Neural progenitor cell (in vitro differentiated cells): Measurements from ENCODE around the gene USP19. TPM values are rescaled to one million over a fixed set of nuclear protein-coding genes. Genes with fewer than 3 reads are reported as not detected.
A peak's percentile ranks its signal among the peaks of the same experiment; 100 is the strongest.

Source experiments
- DNase-seq: peaks from one replicate; pipeline ENCODE4 v3.0.0-alpha.2; 2016; ENCODE audit warnings: low spot score
- H2AFZ ChIP-seq: fragments of 200-600 bp; sonication (generic); replicated peaks from 2 replicates; pipeline ENCODE4 v1.6.1; 2016; ENCODE audit warnings: antibody characterized with exemption
- H3F3A ChIP-seq: fragments of 200-600 bp; sonication (generic); 2 replicates; pipeline ENCODE4 v1.6.1; 2016; ENCODE audit warnings: antibody characterized with exemption, low read depth
- H3K27ac ChIP-seq: fragments of 200-600 bp; sonication (generic); 2 replicates; pipeline ENCODE4 v1.5.1; 2016; ENCODE audit warnings: mild to moderate bottlenecking
- H3K27me3 ChIP-seq: fragments of 200-600 bp; sonication (generic); 2 replicates; pipeline ENCODE4 v1.6.1; 2016; ENCODE audit warnings: mild to moderate bottlenecking, moderate library complexity
- H3K36me3 ChIP-seq: fragments of 200-600 bp; sonication (generic); 2 replicates; pipeline ENCODE4 v1.5.1; 2016
- H3K4me1 ChIP-seq: fragments of 200-600 bp; sonication (generic); 2 replicates; pipeline ENCODE4 v1.6.1; 2016; ENCODE audit warnings: mixed run types
- H3K4me2 ChIP-seq: fragments of 200-600 bp; sonication (generic); 2 replicates; pipeline ENCODE4 v1.6.1; 2016
- H3K4me3 ChIP-seq: fragments of 200-600 bp; sonication (generic); 2 replicates; pipeline ENCODE4 v1.5.1; 2016
- H3K79me2 ChIP-seq: fragments of 200-600 bp; sonication (generic); 2 replicates; pipeline ENCODE4 v1.6.1; 2016; ENCODE audit warnings: low read depth
- H3K9ac ChIP-seq: fragments of 200-600 bp; sonication (generic); 2 replicates; pipeline ENCODE4 v1.6.1; 2016
- H3K9me3 ChIP-seq: fragments of 200-600 bp; sonication (generic); 2 replicates; pipeline ENCODE4 v1.5.1; 2016; ENCODE audit warnings: low read depth
- H4K20me1 ChIP-seq: fragments of 200-600 bp; sonication (generic); 2 replicates; pipeline ENCODE4 v1.6.1; 2016; ENCODE audit warnings: low read depth
- H3K27ac Mint-ChIP-seq: 3 replicates; pipeline ENCODE4 v1.8.0; 2021; ENCODE audit warnings: mixed read lengths
- H3K27me3 Mint-ChIP-seq: 2 replicates; pipeline ENCODE4 v1.8.0; 2022; ENCODE audit warnings: low read depth, mild to moderate bottlenecking, inconsistent platforms, moderate library complexity, mixed read lengths; ENCODE audit not compliant: insufficient read depth
- H3K36me3 Mint-ChIP-seq: 3 replicates; pipeline ENCODE4 v1.8.0; 2021; ENCODE audit warnings: mixed read lengths
- H3K4me1 Mint-ChIP-seq: 3 replicates; pipeline ENCODE4 v1.8.0; 2021; ENCODE audit warnings: mixed read lengths
- H3K4me3 Mint-ChIP-seq: 3 replicates; pipeline ENCODE4 v1.8.0; 2021; ENCODE audit warnings: mild to moderate bottlenecking, moderate library complexity, mixed read lengths
- H3K9me3 Mint-ChIP-seq: 3 replicates; pipeline ENCODE4 v1.8.0; 2020; ENCODE audit warnings: mixed read lengths
- CTCF ChIP-seq: fragments of 200-600 bp; sonication (generic); IDR thresholded peaks from 2 replicates; pipeline ENCODE4 v1.5.1; 2017; ENCODE audit warnings: antibody characterized with exemption, mild to moderate bottlenecking
- EZH2 ChIP-seq: fragments of 200-600 bp; sonication (generic); IDR thresholded peaks from 2 replicates; pipeline ENCODE4 v1.6.1; 2017; ENCODE audit warnings: antibody characterized with exemption, mild to moderate bottlenecking, moderate library complexity
- EZH2phosphoT487 ChIP-seq: fragments of 200-600 bp; sonication (generic); IDR thresholded peaks from 2 replicates; pipeline ENCODE4 v1.6.1; 2017; ENCODE audit warnings: antibody characterized with exemption
- total RNA-seq: library from RNA; depleted of rRNA; stranded (reverse); fragments of >200 nt; gene quantifications from 2 replicates; pipeline ENCODE4 v1.2.3, GENCODE V29; 2015; ENCODE audit warnings: low replicate concordance

The USP19 gene
- 36.0 and 60.6 TPM in 2 replicates for total RNA-seq

- Histone ChIP-seq H3K27me3 (no peaks in the 10 kb centered on the region), H3K4me1 (no peaks in the 10 kb centered on the region), H3K4me2 (peak within 1 kb of the TSS; percentile 94), H2AFZ (peak within 1 kb of the TSS; percentile 74), H3K27ac (peak within 1 kb of the TSS; percentile 88), H3K9me3 (no peaks in the 10 kb centered on the region), H3K9ac (peak within 1 kb of the TSS; percentile 86), H3K4me3 (peak within 1 kb of the TSS; percentile 90), H3K36me3 (no peaks in the 10 kb centered on the region), H4K20me1 (no peaks in the 10 kb centered on the region), H3F3A (peaks cover 23% of the 10 kb centered on the region), H3K79me2 (peaks cover 18% of the 10 kb centered on the region)
- no peaks in the 10 kb centered on the region for H3K9me3 Mint-ChIP-seq
- H3K4me3 Mint-ChIP-seq = peak within 1 kb of the TSS; percentile 92
- peak; percentile 96 for DNase-seq
- peaks cover 6% of the 10 kb centered on the region for H3K36me3 Mint-ChIP-seq
- H3K27me3 Mint-ChIP-seq = peaks cover 2% of the 10 kb centered on the region
- peak within 1 kb of the TSS; percentile 82 for H3K27ac Mint-ChIP-seq
- no peak for TF ChIP-seq EZH2
- no peak for TF ChIP-seq CTCF
- no peak for TF ChIP-seq EZH2phosphoT487
- H3K4me1 Mint-ChIP-seq = peaks cover 4% of the 10 kb centered on the region
Observed at GRCh38 chr3:49120438-49121131, at the start of gene USP19. Gene USP19, minus strand, starts transcription at chr3:49120823. Its CDS starts 1,678 bp downstream, at chr3:49119145.

GRCh38 chr3:49166752-49167556 is 46.3 kb upstream of the USP19 start:
- H3K36me3 ChIP-seq = no peaks in the 10 kb centered on the region
- H3K4me2 ChIP-seq = peak overlapping the region; percentile 99
- H3K4me1 ChIP-seq = peaks cover 7% of the 10 kb centered on the region
- no peak overlapping the region for H3K27ac ChIP-seq
- peaks cover 23% of the 10 kb centered on the region for H3K79me2 ChIP-seq
- peak overlapping the region; percentile 96 for H3K4me3 ChIP-seq
- peaks cover 3% of the 10 kb centered on the region for H3F3A ChIP-seq
- TF ChIP-seq EZH2 = no peak
- TF ChIP-seq EZH2phosphoT487 = no peak
- no peak for TF ChIP-seq CTCF
- Mint-ChIP-seq H3K4me1 (peaks cover 32% of the 10 kb centered on the region), H3K27ac (no peak overlapping the region), H3K36me3 (peaks cover 7% of the 10 kb centered on the region), H3K4me3 (peak overlapping the region; percentile 93), H3K27me3 (peaks cover 14% of the 10 kb centered on the region), H3K9me3 (no peaks in the 10 kb centered on the region)
- DNase-seq = no peak
- H3K9ac ChIP-seq = no peak overlapping the region
- peak overlapping the region; percentile 97 for H2AFZ ChIP-seq
- H4K20me1 ChIP-seq = peaks cover 32% of the 10 kb centered on the region
- no peaks in the 10 kb centered on the region for H3K9me3 ChIP-seq
- peaks cover 19% of the 10 kb centered on the region for H3K27me3 ChIP-seq

- peak within 1 kb of the TSS; percentile 76 for H3K27ac Mint-ChIP-seq
- H3K4me2 ChIP-seq = peak within 1 kb of the TSS; percentile 99
- peaks cover 3% of the 10 kb centered on the region for H3F3A ChIP-seq
- H3K9me3 ChIP-seq = no peaks in the 10 kb centered on the region
- peaks cover 41% of the 10 kb centered on the region for H4K20me1 ChIP-seq
- H3K27ac ChIP-seq = no peak within 1 kb of the TSS
- H3K79me2 ChIP-seq = peaks cover 18% of the 10 kb centered on the region
- H2AFZ ChIP-seq = peak within 1 kb of the TSS; percentile 97
- H3K9me3 Mint-ChIP-seq = no peaks in the 10 kb centered on the region
- peaks cover 28% of the 10 kb centered on the region for H3K4me1 Mint-ChIP-seq
- peak; percentile 86 for DNase-seq
- peak within 1 kb of the TSS; percentile 95 for H3K4me3 Mint-ChIP-seq
- peaks cover 7% of the 10 kb centered on the region for H3K4me1 ChIP-seq
- peaks cover 7% of the 10 kb centered on the region for H3K36me3 Mint-ChIP-seq
- H3K9ac ChIP-seq = peak within 1 kb of the TSS; percentile 79
- peaks cover 12% of the 10 kb centered on the region for H3K27me3 Mint-ChIP-seq
- peak within 1 kb of the TSS; percentile 96 for H3K4me3 ChIP-seq
- H3K27me3 ChIP-seq = peaks cover 19% of the 10 kb centered on the region
- TF ChIP-seq EZH2phosphoT487 = no peak
- TF ChIP-seq CTCF = no peak
- peak; percentile 27 for TF ChIP-seq EZH2
- H3K36me3 ChIP-seq = no peaks in the 10 kb centered on the region
Observed at GRCh38 chr3:49165771-49166751, 45.4 kb upstream of the USP19 start, which contains the start of gene CCDC71. Gene CCDC71, minus strand, starts transcription at chr3:49166331. Its CDS starts 2,123 bp downstream, at chr3:49164208.
